HepG2 (cell line): ENCODE data around the gene EIF2S2. TPM values are rescaled to one million over a fixed set of nuclear protein-coding genes. Genes with fewer than 3 reads are reported as not detected.

Source experiments
- ATAC-seq: fragments of 200-7000 bp; cut with Tn5 transposase; 3 replicates; pipeline ENCODE4 v1.9.1; 2020; ENCODE audit warnings: mild to moderate bottlenecking, moderate library complexity
- BruUV-seq: library from RNA; stranded (reverse); fragments of 400-500 nt; replicated peaks from 2 replicates; lab custom pipeline; 2021; lab: Mats Ljungman, UMichigan
- CTCF ChIA-PET: fragments of 300-600 bp; formaldehyde crosslinking; extraction: SDS; loops from one replicate; lab custom pipeline; 2021; ENCODE audit warnings: low total read pairs, inconsistent platforms, low intra/inter-chr PET ratio; lab: Yijun Ruan, JAX
- POLR2A ChIA-PET: fragments of 350-600 bp; sonication (Branson Sonifier 250); formaldehyde crosslinking; loops from one replicate; lab custom pipeline; 2020; ENCODE audit warnings: antibody characterized with exemption, inconsistent platforms; lab: Yijun Ruan, JAX
- DNase-seq: peaks from one replicate; pipeline ENCODE4 v3.0.0-alpha.2; 2015; ENCODE audit warnings: low spot score
- FAIRE-seq: peaks from 3 replicates; lab custom pipeline; 2011; peaks lifted over from hg19 to GRCh38; lab: Jason Lieb, UNC
- H2AFZ ChIP-seq: one replicate; pipeline ENCODE4 v1.6.1; 2011; ENCODE audit warnings: low read length, inconsistent platforms
- H3K27ac ChIP-seq: fragments of 300-600 bp; 3 replicates; pipeline ENCODE4 v1.8.0; 2011; ENCODE audit warnings: mixed run types, mild to moderate bottlenecking, mixed read lengths, low read length, inconsistent platforms; ENCODE audit not compliant: insufficient read depth; ENCODE audit errors: extremely low read length
- H3K27me3 ChIP-seq, 2 experiments: fragments of 200-600 bp in 1 of 2; 2 replicates in 1 of 2; 3 replicates in 1 of 2; pipeline versions ENCODE4 v1.6.0 to v1.8.0; 2011; ENCODE audit warnings: low read length in 2 of 2, mild to moderate bottlenecking in 2 of 2, moderate library complexity in 2 of 2, inconsistent platforms in 1 of 2; ENCODE audit not compliant: insufficient read depth in 2 of 2, control insufficient read depth in 1 of 2
- H3K36me3 ChIP-seq, 2 experiments: fragments of 200-600 bp in 1 of 2; replicated peaks in 1 of 2; 2 replicates in 1 of 2; 3 replicates in 1 of 2; pipeline versions ENCODE4 v1.5.1 to v1.8.0; 2011; ENCODE audit warnings: low read length in 2 of 2, inconsistent platforms in 1 of 2; ENCODE audit not compliant: insufficient read depth in 2 of 2, control insufficient read depth in 1 of 2
- H3K4me1 ChIP-seq: 2 replicates; pipeline ENCODE4 v1.5.1; 2012; ENCODE audit warnings: low read length, inconsistent platforms; ENCODE audit not compliant: insufficient read depth
- H3K4me2 ChIP-seq: 2 replicates; pipeline ENCODE4 v1.6.0; 2011; ENCODE audit warnings: low read depth, low read length, inconsistent platforms
- H3K4me3 ChIP-seq, 3 experiments: fragments of 200-600 bp in 1 of 3; sonication (generic), shearing (Covaris generic) in 1 of 3; replicated peaks in 1 of 3; 2 replicates each; pipeline ENCODE4 v1.5.1; 2011 to 2016; ENCODE audit warnings: low read length in 3 of 3, inconsistent platforms in 2 of 3, low read depth in 2 of 3, mild to moderate bottlenecking in 2 of 3, control low read depth in 1 of 3, mixed read lengths in 1 of 3; ENCODE audit not compliant: insufficient read depth in 1 of 3
- H3K79me2 ChIP-seq: one replicate; pipeline ENCODE4 v1.6.1; 2011; ENCODE audit warnings: low read length, inconsistent platforms; ENCODE audit not compliant: insufficient read depth
- H3K9ac ChIP-seq: 2 replicates; pipeline ENCODE4 v1.6.0; 2011; ENCODE audit warnings: mild to moderate bottlenecking, low read depth, low read length, inconsistent platforms; ENCODE audit not compliant: insufficient read depth
- H3K9me3 ChIP-seq: 2 replicates; pipeline ENCODE4 v1.5.1; 2012; ENCODE audit warnings: mild to moderate bottlenecking, low read length
- H4K20me1 ChIP-seq: 2 replicates; pipeline ENCODE4 v1.6.0; 2011; ENCODE audit warnings: inconsistent platforms, mild to moderate bottlenecking, low read length, moderate library complexity; ENCODE audit not compliant: insufficient read depth
- AGO2 ChIP-seq: fragments of 200-400 bp; formaldehyde crosslinking; optimal IDR thresholded peaks from 2 replicates; pipeline ENCODE3; 2017; ENCODE audit warnings: mild to moderate bottlenecking, low read depth, low read length, moderate library complexity
- MBD4 ChIP-seq: IDR thresholded peaks from 2 replicates; pipeline ENCODE4 v1.6.1; 2012; ENCODE audit warnings: low read length, inconsistent platforms, borderline replicate concordance
- MTA1 ChIP-seq: sonication (generic); formaldehyde crosslinking; IDR thresholded peaks from 2 replicates; pipeline ENCODE4 v1.4.0; 2020; ENCODE audit warnings: missing genetic modification reagents, mild to moderate bottlenecking, borderline replicate concordance
- POLR2A ChIP-seq, 2 experiments: IDR thresholded peaks; 2 replicates each; pipeline ENCODE4 v1.6.1; 2011; ENCODE audit warnings: low read depth in 2 of 2, low read length in 2 of 2, mild to moderate bottlenecking in 1 of 2, moderate library complexity in 1 of 2; ENCODE audit not compliant: insufficient read depth in 1 of 2
- POLR2G ChIP-seq: fragments of 200-400 bp; formaldehyde crosslinking; IDR thresholded peaks from 2 replicates; pipeline ENCODE4 v1.6.1; 2018; ENCODE audit warnings: mild to moderate bottlenecking, low read depth, low read length, moderate library complexity
- RBFOX2 ChIP-seq: fragments of 200-400 bp; formaldehyde crosslinking; IDR thresholded peaks from 2 replicates; pipeline ENCODE4 v1.6.1; 2017; ENCODE audit warnings: low read depth, mild to moderate bottlenecking, low read length
- RBM22 ChIP-seq: fragments of 200-400 bp; formaldehyde crosslinking; optimal IDR thresholded peaks from 2 replicates; pipeline ENCODE3; 2017; ENCODE audit warnings: mild to moderate bottlenecking, low read length, moderate library complexity
- SP5 ChIP-seq: IDR thresholded peaks from 2 replicates; pipeline ENCODE4 v1.6.1; 2016; ENCODE audit warnings: low read depth, borderline replicate concordance
- TCF7L2 ChIP-seq: IDR thresholded peaks from 2 replicates; pipeline ENCODE4 v1.6.1; 2011; ENCODE audit warnings: mild to moderate bottlenecking, low read depth, low read length, moderate library complexity
- ZNF605 ChIP-seq: sonication (generic); formaldehyde crosslinking; IDR thresholded peaks from 2 replicates; pipeline ENCODE4 v1.8.0; 2022; ENCODE audit warnings: mild to moderate bottlenecking, missing genetic modification reagents
- WGBS: methylation state at CpG from one replicate; pipeline ENCODE4 v1.1.6; 2017; ENCODE audit warnings: low lambda C conversion rate; 5-methylcytosine and 5-hydroxymethylcytosine counted together
- in situ Hi-C: cut with HindIII; loops from 2 replicates; pipeline ENCODE4 v1.10.0; 2017; ENCODE audit warnings: low pct_unique_long_range_greater_than_20kb; ENCODE audit not compliant: extremely low pct_ligation_motif_present
- intact Hi-C: fragments of 100-400 bp; cut with micrococcal nuclease; formaldehyde crosslinking; loops from one replicate; pipeline ENCODE4 v1.10.0; 2022; ENCODE audit not compliant: unreplicated experiment
- polyA plus RNA-seq, 8 experiments: library from polyadenylated mRNA; depleted of rRNA in 3 of 8; stranded (reverse) in 7 of 8; unstranded in 1 of 8; fragments of >200 nt; fragmentation: Illumina TruSeq in 4 of 8; extraction: Trizol in 4 of 8; gene quantifications; 2 replicates each; pipeline versions ENCODE4 v1.2.1 to v1.2.3, GENCODE V29; 2011 to 2016; ENCODE audit warnings: low read depth in 4 of 8, missing spikeins in 1 of 8, mixed read lengths in 1 of 8; ENCODE audit not compliant: insufficient read depth in 1 of 8
- total RNA-seq, 5 experiments: library from RNA; depleted of rRNA; stranded (reverse); fragments of >200 nt; fragmentation: Illumina TruSeq; extraction: Trizol; gene quantifications; 2 replicates each; pipeline ENCODE4 v1.2.3, GENCODE V29; 2016; ENCODE audit warnings: low read depth in 1 of 5
- TF ChIP-seq, protein P1 (sequence below): sonication (generic); formaldehyde crosslinking; IDR thresholded peaks from 2 replicates; pipeline ENCODE4 v1.4.0; 2020; ENCODE audit warnings: missing genetic modification reagents, low read depth, mild to moderate bottlenecking, borderline replicate concordance

The EIF2S2 gene
- total and polyA plus RNA-seq, 2 of the 13 experiments (the other 11 are each of a cell fraction or from before 2014, with no cell fraction given): 126 to 213 TPM

- no peak overlapping the region for H2AFZ ChIP-seq
- ChIA-PET POLR2A (interaction anchor here (1.3 to 5.5 kb wide), 3 partner anchors 9 to 107 kb away, joined by 3 to 50 read pairs (median 5); partner anchors contain the start of genes EIF2S2 and RALY), CTCF (no interaction called here)
- FAIRE-seq: no peak
- peaks cover 51% of the 10 kb centered on the region for H4K20me1 ChIP-seq
- H3K4me1 ChIP-seq: peaks cover 9% of the 10 kb centered on the region; the same call in 1 of the 2 replicates
- H3K9me3 ChIP-seq: no peaks in the 10 kb centered on the region
- BruUV-seq: no TSS peak
- WGBS: 90% methylated on average over 3 of the region's 3 CpGs
- H3K27me3 ChIP-seq: no peaks in the 10 kb centered on the region
- H3K27ac ChIP-seq: no peak overlapping the region
- in situ Hi-C loops (no loop called here), intact Hi-C loops (no loop called here)
- H3K79me2 ChIP-seq: peaks cover 43% of the 10 kb centered on the region
- no peak for DNase-seq
- TF ChIP-seq, protein P1, sequence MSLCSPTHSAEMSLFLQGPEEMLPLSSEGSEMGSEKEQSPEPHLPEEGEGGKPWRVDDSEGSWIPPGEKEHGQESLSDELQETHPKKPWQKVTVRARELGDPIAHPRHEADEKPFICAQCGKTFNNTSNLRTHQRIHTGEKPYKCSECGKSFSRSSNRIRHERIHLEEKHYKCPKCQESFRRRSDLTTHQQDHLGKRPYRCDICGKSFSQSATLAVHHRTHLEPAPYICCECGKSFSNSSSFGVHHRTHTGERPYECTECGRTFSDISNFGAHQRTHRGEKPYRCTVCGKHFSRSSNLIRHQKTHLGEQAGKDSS (CRISPR knock-in tag): no peak
- TF ChIP-seq ZNF605 (CRISPR knock-in tag) (0 out of 2 replicates have a peak, but pooled peaks have one; percentile 16), SP5 (CRISPR knock-in tag) (no peak), RBFOX2 (peak; percentile 57), RBM22 (peak; percentile 65), AGO2 (peak; percentile 35)
- TF ChIP-seq, all 625 proteins: peak for 4
- no peak overlapping the region for H3K4me2 ChIP-seq
- no peak for ATAC-seq
- peaks cover 56 to 99% of the 10 kb centered on the region in 2 experiments for H3K36me3 ChIP-seq
- H3K4me3 ChIP-seq: no peak overlapping the region
- H3K9ac ChIP-seq: no peak overlapping the region
Observed at GRCh38 chr20:34100576-34100975, 11.5 kb downstream of the EIF2S2 start.

GRCh38 chr20:34099675-34100074, 12.4 kb downstream of the EIF2S2 start:
- Histone ChIP-seq H3K4me3 (no peak overlapping the region), H3K4me2 (no peak overlapping the region), H3K27ac (no peak overlapping the region), H3K27me3 (no peaks in the 10 kb centered on the region), H2AFZ (no peak overlapping the region), H3K9me3 (no peaks in the 10 kb centered on the region), H3K79me2 (peaks cover 34% of the 10 kb centered on the region), H3K9ac (no peak overlapping the region), H3K36me3 (peaks cover 55 to 99% of the 10 kb centered on the region in 2 experiments), H3K4me1 (peaks cover under 1% of the 10 kb centered on the region; the same call in 1 of the 2 replicates), H4K20me1 (peaks cover 45% of the 10 kb centered on the region)
- peak; percentile 33; the same call in 2 of the 3 replicates for ATAC-seq
- DNase-seq: no peak
- WGBS: 96% methylated on average over 5 of the region's 5 CpGs
- intact Hi-C loops: no loop called here
- no peak for FAIRE-seq
- BruUV-seq: no TSS peak
- in situ Hi-C loops: no loop called here
- TF ChIP-seq TCF7L2 (no peak), POLR2G (peak; percentile 51; the same call in 1 of the 2 replicates), POLR2A (IDR thresholded peaks at IDR 0.05; ENCODE audit: insufficient read depth in 1 of 2, low read depth in 2 of 2, low read length in 2 of 2) (peak in 1 of 2 experiments; percentile 16; a peak in 1 of 4 replicates), MBD4 (0 out of 2 replicates have a peak, but pooled peaks have one; percentile 31), MTA1 (CRISPR knock-in tag) (no peak)
- ChIA-PET CTCF (no interaction called here), POLR2A (interaction anchor here (2.1 to 5.5 kb wide), 2 partner anchors 9 to 13 kb away, joined by 5 to 50 read pairs; partner anchors contain the start of gene EIF2S2)
